HG02852 (cell line): ENCODE results near the gene TBX1.

ENCODE experiments used
- ATAC-seq: cut with Tn5 transposase; IDR thresholded peaks from one replicate; pipeline ENCODE4 v1.9.1; 2021; ENCODE audit warnings: mild to moderate bottlenecking, moderate library complexity; ENCODE audit not compliant: unreplicated experiment

Gene TBX1

GRCh38 chr22:19751497-19752245, 8.9 kb upstream of the TBX1 start:
- ATAC-seq = no peak

GRCh38 chr22:19753090-19753842, 7.3 kb upstream of the TBX1 start:
- ATAC-seq = no peak

GRCh38 chr22:19753996-19754700, 6.4 kb upstream of the TBX1 start:
- ATAC-seq = no peak

GRCh38 chr22:19754701-19755144, 5.9 kb upstream of the TBX1 start:
- ATAC-seq = no peak

GRCh38 chr22:19755145-19755710, 5.3 kb upstream of the TBX1 start:
- no peak for ATAC-seq

GRCh38 chr22:19755722-19756287, 4.8 kb upstream of the TBX1 start:
- ATAC-seq = no peak

- no peak for ATAC-seq
Measured at GRCh38 chr22:19756288-19757128, 4.1 kb upstream of the TBX1 start.

GRCh38 chr22:19757140-19757984, 3.2 kb upstream of the TBX1 start:
- ATAC-seq = no peak

- no peak for ATAC-seq
Measured at GRCh38 chr22:19757985-19758895, 2.3 kb upstream of the TBX1 start.

GRCh38 chr22:19758896-19759426, 1.6 kb upstream of the TBX1 start:
- no peak for ATAC-seq

GRCh38 chr22:19759427-19760057, 1.0 kb upstream of the TBX1 start:
- no peak for ATAC-seq

- no peak for ATAC-seq
Measured at GRCh38 chr22:19760951-19761724, 560 bp downstream of the TBX1 start.

GRCh38 chr22:19761725-19762567, 1.4 kb downstream of the TBX1 start:
- no peak for ATAC-seq

GRCh38 chr22:19762568-19763457, 2.2 kb downstream of the TBX1 start:
- no peak for ATAC-seq
